AG04449 (cell line): ENCODE measurements around the gene HS3ST6.

Experiments used
- CTCF ChIA-PET: fragments of 350-600 bp; formaldehyde crosslinking; extraction: SDS; loops from one replicate; lab custom pipeline; 2021; ENCODE audit warnings: antibody characterized with exemption; lab: Yijun Ruan, JAX
- POLR2A ChIA-PET: fragments of 400-600, 350-600 bp; formaldehyde crosslinking; extraction: SDS; loops from one replicate; lab custom pipeline; 2020; ENCODE audit warnings: antibody characterized with exemption, inconsistent platforms; lab: Yijun Ruan, JAX
- DNase-seq: peaks from one replicate; pipeline ENCODE4 v3.0.0-alpha.2; 2010; ENCODE audit warnings: low read depth, low spot score
- H3K4me3 ChIP-seq: 2 replicates; pipeline ENCODE4 v1.5.1; 2011; ENCODE audit warnings: low read depth, mild to moderate bottlenecking, control low read depth, low read length
- TF ChIP-seq, protein P1 (sequence below): IDR thresholded peaks from one replicate; pipeline ENCODE4 v1.5.1; 2011; ENCODE audit warnings: mild to moderate bottlenecking, moderate library complexity, low read length, control low read depth, inconsistent platforms; ENCODE audit not compliant: insufficient read depth; ENCODE audit errors: missing control alignments

Gene HS3ST6

DNA sequence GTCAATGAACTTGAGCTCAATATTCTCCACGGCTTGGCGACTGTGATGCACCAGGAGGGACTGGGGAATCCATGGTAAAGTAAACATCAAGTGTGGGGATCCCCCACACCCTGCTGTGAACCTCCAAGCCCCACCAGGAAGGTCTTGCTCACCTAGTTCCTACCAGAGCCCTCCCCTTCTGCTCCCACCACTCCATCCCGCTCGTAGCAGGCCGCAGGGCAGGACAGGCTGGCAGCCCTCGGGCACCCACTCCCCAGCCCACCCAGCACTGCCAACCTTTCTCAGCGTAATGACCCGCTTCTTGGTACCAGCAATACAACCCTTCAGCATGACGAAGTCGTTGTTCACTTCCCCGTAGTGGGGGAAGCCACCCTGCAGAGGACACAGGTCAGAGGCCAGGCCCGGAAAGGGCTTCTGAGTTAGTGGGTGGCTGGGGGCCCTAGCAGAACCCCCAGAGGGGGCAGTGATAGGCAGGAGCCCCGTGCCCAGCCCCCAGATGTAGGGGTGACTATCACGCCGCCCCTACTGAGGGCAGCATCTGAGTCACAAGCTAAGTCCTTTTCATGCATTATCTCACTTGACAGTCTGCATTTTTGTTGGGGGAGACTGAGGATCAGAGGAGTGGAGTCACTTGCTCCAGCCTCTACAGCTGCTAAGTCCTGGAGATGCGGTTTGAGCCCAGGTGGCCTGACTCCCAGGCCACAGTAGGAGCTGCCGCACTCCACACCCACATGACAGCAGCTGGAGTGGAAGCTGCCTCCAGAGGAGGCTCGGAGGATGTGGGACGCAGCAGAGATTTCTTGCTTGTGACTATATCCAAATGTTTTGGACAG lies 27.6 kb upstream of the HS3ST6 start:
- DNase-seq = no peak
- ChIA-PET POLR2A (interaction anchor here (4.7 kb wide), 1 partner anchor 19 kb away, joined by 45 read pairs; the partner anchor contains the start of gene RPS2), CTCF (interaction anchor here (1.4 to 2.3 kb wide), 2 partner anchors 17 to 19 kb away, joined by 3 to 14 read pairs; partner anchors contain the start of gene RPS2)
- TF ChIP-seq, protein P1, sequence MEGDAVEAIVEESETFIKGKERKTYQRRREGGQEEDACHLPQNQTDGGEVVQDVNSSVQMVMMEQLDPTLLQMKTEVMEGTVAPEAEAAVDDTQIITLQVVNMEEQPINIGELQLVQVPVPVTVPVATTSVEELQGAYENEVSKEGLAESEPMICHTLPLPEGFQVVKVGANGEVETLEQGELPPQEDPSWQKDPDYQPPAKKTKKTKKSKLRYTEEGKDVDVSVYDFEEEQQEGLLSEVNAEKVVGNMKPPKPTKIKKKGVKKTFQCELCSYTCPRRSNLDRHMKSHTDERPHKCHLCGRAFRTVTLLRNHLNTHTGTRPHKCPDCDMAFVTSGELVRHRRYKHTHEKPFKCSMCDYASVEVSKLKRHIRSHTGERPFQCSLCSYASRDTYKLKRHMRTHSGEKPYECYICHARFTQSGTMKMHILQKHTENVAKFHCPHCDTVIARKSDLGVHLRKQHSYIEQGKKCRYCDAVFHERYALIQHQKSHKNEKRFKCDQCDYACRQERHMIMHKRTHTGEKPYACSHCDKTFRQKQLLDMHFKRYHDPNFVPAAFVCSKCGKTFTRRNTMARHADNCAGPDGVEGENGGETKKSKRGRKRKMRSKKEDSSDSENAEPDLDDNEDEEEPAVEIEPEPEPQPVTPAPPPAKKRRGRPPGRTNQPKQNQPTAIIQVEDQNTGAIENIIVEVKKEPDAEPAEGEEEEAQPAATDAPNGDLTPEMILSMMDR = no peak
- no peak overlapping the region for H3K4me3 ChIP-seq

DNA sequence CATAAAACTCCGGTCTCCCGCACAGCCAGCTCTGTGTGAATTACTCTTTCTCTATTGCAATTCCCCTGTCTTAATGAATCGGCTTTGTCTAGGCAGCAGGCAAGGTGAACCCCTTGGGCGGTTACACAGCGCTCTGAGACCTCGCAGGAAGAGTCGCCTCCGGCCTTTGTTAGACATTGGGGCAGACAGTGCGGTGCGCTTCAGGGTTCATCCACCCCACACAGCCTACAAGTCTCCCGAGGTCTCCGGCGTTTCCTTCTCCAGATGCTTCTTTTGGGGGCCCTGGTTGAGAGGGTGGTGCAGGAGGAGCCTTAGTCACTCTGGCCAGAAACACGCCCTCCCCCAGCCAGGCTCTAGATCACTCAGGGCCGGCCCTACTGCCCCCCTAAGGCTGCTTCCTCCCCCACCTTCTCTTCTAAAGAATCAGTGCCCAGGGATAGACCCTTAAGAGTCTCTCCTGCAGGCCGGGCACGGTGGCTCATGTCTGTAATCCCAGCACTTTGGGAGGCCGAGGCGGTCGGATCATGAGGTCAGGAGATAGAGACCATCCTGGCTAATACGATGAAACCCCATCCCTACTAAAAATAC lies 26.5 kb upstream of the HS3ST6 start:
- ChIA-PET POLR2A (interaction anchor here (4.7 kb wide), 1 partner anchor 20 kb away, joined by 45 read pairs; the partner anchor contains the start of gene RPS2), CTCF (interaction anchor here (2.3 to 7.4 kb wide), 2 partner anchors 15 to 16 kb away, joined by 14 to 80 read pairs; no protein-coding TSS in a partner anchor)
- DNase-seq = no peak
- TF ChIP-seq, protein P1 = no peak
- H3K4me3 ChIP-seq = no peak overlapping the region

DNA sequence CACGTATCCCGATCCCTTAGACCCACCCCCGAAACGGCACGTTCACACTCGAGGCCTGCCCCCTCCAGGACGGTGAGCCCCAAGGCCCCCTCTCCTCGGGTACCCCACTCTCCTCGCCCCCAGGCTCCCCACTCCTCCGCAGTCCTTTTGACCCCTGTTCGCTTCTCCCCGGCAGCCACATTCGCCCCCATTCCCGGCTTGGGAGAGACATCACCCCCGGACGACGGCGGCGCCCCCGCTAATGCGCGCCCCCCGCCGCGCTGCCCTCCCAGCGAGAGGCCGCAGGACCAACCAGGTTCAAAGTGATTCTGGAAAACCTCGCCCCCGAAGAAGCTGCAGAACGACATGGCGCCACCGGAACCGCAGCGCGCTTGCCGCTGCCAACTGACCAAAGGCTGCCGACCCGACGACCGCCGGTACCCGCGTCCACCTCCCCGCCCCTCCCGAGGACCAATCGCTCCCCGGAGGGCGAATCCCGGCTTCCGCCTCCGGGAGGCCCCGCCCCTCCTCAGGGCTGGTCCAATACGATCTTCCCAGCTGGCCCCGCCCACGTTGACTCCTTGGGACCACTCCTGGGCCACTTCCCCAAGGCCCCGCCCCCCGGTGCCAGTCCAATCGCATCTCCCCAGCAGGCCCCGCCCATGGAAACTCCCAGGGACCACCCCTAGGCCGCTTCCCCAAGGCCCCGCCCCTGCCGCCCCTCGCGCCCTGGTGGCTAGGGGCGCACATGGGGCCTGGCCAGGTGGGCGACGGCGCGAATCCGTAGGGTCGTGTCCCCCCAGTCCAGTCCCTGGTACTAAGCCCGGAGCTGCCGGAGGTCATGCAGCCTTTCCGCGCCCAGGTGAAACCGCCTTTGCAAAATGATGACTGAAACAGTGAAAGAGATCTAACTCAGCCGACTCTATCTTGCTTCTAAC lies 24.9 kb upstream of the HS3ST6 start, which contains the start of gene MSRB1:
MSRB1 (minus strand) TSS at position 390 of the 917 bp plus-strand sequence; CDS start at position 347, 43 bp downstream.
- ChIA-PET CTCF (interaction anchor here (0.6 to 7.4 kb wide), 9 partner anchors 9 to 297 kb away, joined by 3 to 80 read pairs (median 3); no protein-coding TSS in a partner anchor), POLR2A (interaction anchor here (1.0 to 4.7 kb wide), 3 partner anchors 14 to 66 kb away, joined by 3 to 45 read pairs (median 3); partner anchors contain the start of gene RPS2)
- TF ChIP-seq, protein P1 = no peak
- peak; percentile 65 for DNase-seq
- H3K4me3 ChIP-seq = peak within 1 kb of the TSS; percentile 87

DNA sequence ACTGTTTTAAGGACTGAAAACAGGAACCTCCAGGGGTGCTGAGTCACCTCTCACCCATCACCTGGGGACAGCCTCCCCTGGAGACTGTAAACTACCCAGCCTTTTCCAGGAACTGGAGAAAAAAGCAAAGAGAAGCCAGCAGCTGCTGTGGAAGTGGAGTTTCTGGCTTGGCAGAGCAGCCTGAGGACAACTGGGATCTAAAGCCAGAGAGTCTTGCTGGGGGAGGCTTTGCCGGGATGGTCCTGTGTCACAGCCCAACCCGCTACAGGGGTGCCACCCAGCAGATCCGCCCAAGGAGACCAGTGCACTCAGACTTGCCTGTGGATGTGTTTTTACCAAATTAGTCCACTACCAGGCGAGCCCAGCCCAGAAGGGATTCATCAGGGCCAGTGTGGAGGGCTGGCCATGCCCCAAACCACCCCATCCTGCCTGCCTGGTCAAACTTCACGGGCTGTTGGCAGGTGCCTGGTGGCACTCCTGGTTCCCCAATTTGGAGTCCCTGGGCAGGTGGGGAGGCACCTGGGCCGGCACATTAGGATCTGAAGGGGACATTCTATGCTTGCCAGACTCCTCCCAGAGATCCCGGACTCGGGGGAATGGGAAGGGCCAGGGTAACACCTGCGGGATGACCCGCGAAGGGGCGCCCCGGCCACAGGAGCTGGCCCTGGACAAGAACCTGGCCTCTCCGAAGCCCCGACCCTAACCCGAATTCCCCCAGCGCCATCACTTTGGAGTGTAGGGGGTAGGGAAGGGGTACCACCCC lies 24.0 kb upstream of the HS3ST6 start:
- POLR2A ChIA-PET = no interaction called here
- H3K4me3 ChIP-seq = peak overlapping the region; percentile 87
- TF ChIP-seq, protein P1 = no peak
- CTCF ChIA-PET = interaction anchor here (1.2 to 7.4 kb wide), 6 partner anchors 10 to 168 kb away, joined by 3 to 80 read pairs (median 4); partner anchors contain the start of gene RPS2
- DNase-seq = no peak
